GM18526 (cell line): ENCODE measurements around the gene OPN3.

Experiments used
- POLR2A ChIP-seq: IDR thresholded peaks from 3 replicates; pipeline ENCODE4 v1.6.1; 2011; ENCODE audit not compliant: insufficient read length; ENCODE audit errors: extremely low read depth

Gene OPN3

DNA sequence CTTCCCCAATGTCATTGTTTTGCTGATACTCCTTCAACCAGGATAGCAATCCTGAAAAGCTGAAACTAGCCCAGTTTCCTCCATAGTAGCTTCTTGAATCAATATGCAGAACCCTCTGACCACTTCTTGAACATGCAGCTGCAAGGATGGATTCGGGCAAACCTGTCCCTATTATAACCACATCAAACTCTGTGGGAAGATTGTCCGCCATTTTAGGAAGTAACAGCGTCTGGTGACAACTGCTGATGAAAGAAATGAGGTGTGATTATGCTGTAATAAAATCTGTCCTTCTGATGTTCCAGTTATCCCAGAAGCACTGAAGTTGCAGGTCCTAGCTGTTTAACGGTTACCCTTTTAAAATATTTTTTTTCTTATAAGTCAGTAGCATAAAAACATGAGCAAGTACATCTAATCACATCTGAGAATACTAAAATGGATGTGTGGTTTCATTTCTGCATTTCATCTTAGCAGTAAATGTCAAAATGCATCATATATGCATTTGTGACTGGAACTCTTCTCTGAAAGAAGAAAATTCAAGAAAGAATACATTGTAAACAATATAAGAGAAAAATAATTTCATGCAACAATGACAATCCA, 4.5 kb downstream of the OPN3 start:
- TF ChIP-seq POLR2A: no peak

GRCh38 chr1:241632987-241633386, 7.2 kb downstream of the OPN3 start:
- no peak for TF ChIP-seq POLR2A

- TF ChIP-seq POLR2A: no peak
Observed at GRCh38 chr1:241631674-241632073, 8.5 kb downstream of the OPN3 start.

DNA sequence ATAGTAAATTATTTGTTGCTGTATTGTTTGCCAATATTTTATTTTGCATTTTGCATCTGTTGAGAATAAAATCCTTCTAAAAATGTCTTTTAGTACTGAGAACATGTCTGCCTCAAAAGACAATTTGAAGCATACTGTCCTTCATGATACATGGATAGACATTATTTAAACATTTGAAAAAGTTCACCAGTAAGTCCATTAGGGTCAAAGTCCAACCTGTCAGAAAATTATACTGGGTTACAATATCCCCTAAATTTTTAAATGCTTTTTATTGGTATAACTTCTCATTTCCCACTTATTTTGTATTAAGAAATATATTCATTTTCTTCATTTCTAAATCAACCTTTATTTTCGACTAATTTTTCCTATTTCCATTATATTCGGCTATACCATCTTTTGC, 9.3 kb downstream of the OPN3 start:
- no peak for TF ChIP-seq POLR2A

- no peak for TF ChIP-seq POLR2A
Observed at GRCh38 chr1:241630476-241630875, 9.7 kb downstream of the OPN3 start.

- no peak for TF ChIP-seq POLR2A
Observed at GRCh38 chr1:241630005-241630404, 10.2 kb downstream of the OPN3 start.

GRCh38 chr1:241627453-241628259, 12.5 kb downstream of the OPN3 start:
- no peak for TF ChIP-seq POLR2A

DNA sequence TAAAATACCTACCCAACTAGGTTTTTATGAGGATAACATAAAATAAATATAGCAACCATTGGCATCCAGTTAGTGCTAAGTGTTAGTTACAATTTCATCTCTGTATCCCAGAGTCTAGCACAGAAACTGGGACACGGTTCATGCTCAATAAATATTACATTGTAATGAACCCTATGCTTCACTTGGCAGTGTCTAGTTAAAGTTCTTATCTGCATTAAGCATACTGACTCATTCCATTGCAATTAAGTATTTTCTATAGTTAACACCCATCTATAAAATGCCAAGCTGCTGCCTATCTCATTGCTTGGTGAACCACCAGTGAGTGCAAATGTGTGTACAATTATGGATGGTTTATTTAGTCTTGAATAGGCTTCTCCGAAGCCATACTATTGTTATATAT, 15.2 kb downstream of the OPN3 start:
- no peak for TF ChIP-seq POLR2A

DNA sequence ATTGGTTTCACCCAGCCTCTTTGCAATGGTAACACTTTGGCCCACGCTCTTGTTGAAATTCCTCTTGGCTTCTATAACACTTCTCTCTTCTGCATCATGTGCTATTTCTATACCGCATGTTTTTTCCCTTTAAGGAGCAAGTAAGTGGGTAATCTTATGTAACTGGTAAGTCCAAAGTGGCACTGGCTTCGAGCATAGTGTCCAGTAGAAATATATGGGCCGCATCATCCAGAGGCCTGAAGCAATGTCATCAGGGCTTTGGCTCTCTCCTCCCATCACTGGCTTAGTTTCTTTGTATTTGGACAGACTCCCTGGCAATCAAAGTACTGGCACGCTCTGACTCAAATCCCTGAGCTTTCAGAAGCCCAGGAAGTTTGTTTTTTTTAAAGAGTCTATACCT, 17.5 kb downstream of the OPN3 start:
- TF ChIP-seq POLR2A: no peak

GRCh38 chr1:241617426-241617825, 22.7 kb downstream of the OPN3 start:
- TF ChIP-seq POLR2A: no peak

DNA sequence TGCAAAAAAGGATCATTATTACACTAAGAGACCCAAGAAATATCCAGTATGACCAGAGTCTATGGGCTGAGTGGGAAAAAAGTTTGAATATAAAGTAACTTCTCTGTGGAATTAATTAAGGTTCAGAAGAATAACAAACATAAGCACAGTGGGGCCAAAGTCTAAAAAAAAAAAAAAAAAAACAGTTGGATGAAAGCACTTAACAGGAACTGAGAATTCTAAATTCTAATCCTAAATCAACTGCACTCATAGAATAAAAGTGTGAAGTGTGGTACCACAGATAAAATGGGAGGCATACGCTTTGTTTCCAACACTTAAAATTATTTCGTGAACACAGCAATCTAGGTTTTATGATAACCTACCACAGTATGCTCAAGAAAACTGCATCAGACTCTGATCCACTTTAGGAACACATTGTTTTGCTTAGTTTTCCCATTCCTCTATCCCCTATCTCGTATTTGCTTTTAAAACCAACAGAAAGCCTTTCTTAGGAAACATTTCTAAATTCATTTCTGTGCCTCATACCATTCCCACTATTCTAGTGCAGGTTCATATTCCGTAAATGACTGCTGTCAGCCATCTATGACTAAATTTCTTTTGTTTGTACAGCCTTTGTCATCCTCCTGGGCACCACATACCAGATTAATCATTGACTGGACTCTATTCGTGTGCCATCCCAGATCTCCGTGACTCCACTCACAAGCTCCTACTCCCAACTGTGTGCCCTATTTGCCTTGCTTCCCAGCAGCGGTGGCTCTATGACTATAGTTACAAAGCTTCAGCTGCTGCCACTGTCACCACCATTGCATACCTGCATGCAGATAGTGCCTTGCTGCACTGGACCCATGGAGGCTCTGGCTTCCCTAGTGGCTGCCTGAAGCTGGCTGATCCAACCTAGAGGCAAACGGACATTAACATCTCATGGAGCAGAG, 24.9 kb downstream of the OPN3 start:
- TF ChIP-seq POLR2A: no peak

- no peak for TF ChIP-seq POLR2A
Observed at GRCh38 chr1:241614572-241614971, 25.6 kb downstream of the OPN3 start.

- TF ChIP-seq POLR2A: no peak
Observed at GRCh38 chr1:241614144-241614543, 26.0 kb downstream of the OPN3 start.

DNA sequence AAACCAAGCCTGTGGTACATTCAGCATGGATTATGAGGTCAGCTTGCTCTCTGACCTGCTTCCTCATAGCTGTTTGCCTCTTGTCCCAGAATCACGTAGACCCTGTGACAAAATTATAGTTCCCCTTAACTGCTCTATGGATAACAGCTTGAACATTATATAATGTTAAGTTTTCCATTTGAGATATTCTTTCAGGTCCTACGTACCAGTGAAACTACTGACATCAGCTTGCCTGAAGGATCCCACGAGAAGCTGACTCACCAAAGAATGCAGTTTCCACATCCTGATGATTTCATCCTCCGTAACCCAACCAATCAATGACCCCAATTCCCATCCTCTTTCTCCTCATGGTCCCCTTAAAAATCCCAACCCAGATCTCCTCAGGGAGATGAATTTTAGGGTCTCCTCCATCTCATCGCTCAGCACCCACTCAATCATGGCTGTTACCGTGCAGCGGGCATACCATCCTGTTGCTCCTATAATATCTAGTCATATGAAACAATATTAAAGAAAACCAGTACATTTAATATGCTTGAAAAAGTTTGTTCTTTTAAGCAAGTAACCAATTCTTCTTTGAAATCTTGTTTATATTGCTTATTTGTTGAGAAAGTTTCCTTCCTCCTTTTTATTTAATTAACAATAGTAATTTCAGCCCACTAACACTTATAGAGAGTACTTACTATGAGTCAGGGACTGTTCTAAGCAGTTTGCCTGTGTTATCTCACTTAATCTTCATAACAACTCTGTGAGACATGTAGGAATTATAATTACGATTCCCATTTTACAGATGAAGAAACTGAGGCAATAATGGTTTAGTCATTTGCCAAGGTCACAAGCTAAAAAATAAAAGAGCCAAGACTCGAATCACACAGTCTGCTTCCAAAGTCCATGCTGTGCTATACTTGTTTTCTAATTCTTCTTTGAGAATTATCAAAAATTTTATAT, 27.4 kb downstream of the OPN3 start:
- TF ChIP-seq POLR2A: no peak

DNA sequence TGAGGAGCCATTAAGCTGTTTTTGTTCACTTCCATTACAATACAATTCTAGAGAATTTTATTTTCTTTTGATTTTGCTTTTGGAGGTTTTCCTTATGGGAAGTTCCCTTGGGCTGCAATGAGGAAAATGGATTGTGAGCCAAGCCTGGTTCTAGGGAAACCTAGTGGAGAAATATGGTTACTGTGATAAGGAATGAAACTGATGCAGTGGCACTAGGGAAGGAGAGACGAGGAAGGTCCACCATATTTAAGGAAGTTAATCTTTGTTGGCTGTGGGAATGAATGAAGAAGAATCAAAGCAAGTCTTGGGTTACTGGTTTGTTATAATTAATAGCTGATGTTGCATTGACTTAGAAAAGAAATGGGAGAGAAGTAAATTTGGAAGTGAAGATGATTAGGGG, 28.4 kb downstream of the OPN3 start:
- TF ChIP-seq POLR2A: no peak

DNA sequence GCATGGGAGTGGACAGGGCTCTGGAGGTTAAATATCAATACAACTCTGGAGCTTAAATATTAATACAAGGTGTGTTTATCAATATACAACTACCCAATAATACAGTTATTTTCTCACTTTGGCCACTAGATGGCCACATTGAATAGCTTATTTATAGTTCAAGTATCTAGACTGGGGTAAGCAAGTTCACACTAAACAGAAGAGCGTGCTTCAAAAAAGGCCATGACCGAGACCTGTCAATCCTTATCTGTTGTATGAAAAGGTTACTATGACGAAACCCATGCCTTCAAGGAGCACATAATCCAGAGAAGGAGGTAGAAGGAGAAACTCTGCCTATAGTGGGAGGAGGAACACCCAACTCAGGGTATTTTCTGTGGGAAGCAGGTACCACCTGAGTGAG, 29.1 kb downstream of the OPN3 start:
- no peak for TF ChIP-seq POLR2A
